Activated B cell treated with CpG ODN at 0.5 μM for 24 hours (primary cell): Measurements from ENCODE around the gene NBEAL1. TPM values are rescaled to one million over a fixed set of nuclear protein-coding genes. Genes with fewer than 3 reads are reported as not detected.
"Not testable (repeated sequence)": the region's sequence is repeated elsewhere in the genome, so short reads cannot be mapped to it uniquely, and the experiment has no call there.

Experiments used
- ATAC-seq: fragments of 200-7000 bp; cut with Tn5 transposase; one replicate; pipeline ENCODE4 v1.10.0; 2021; ENCODE audit warnings: low read depth, mild to moderate bottlenecking, moderate library complexity
- CTCF ChIA-PET: fragments of 350-600 bp; sonication (Branson Sonifier 250); formaldehyde crosslinking; loops from one replicate; lab custom pipeline; 2021; ENCODE audit warnings: antibody characterized with exemption; lab: Charles Lee
- POLR2A ChIA-PET: fragments of 350-600 bp; sonication (Branson Sonifier 250); formaldehyde crosslinking; loops from one replicate; lab custom pipeline; 2021; ENCODE audit warnings: antibody characterized with exemption; lab: Charles Lee
- DNase-seq: peaks from one replicate; pipeline ENCODE4 v3.0.0; 2022
- H3K27ac Mint-ChIP-seq: one replicate; pipeline ENCODE4 v1.8.0; 2020; ENCODE audit warnings: mixed read lengths
- H3K27me3 Mint-ChIP-seq: one replicate; pipeline ENCODE4 v1.8.0; 2021; ENCODE audit warnings: mixed read lengths
- H3K36me3 Mint-ChIP-seq: one replicate; pipeline ENCODE4 v1.8.0; 2021; ENCODE audit warnings: low read depth, mixed read lengths
- H3K4me1 Mint-ChIP-seq: one replicate; pipeline ENCODE4 v1.8.0; 2021; ENCODE audit warnings: mixed read lengths
- H3K4me3 Mint-ChIP-seq: one replicate; pipeline ENCODE4 v1.8.0; 2020; ENCODE audit warnings: mild to moderate bottlenecking, mixed read lengths
- H3K9me3 Mint-ChIP-seq: one replicate; pipeline ENCODE4 v1.8.0; 2020; ENCODE audit warnings: mixed read lengths
- CTCF ChIP-seq: fragments of 200-600 bp; IDR thresholded peaks from one replicate; pipeline ENCODE4 v1.8.0; 2022; ENCODE audit warnings: antibody characterized with exemption, mild to moderate bottlenecking
- intact Hi-C: fragments of 100-400 bp; cut with micrococcal nuclease; formaldehyde crosslinking; loops from one replicate; pipeline ENCODE4 v1.15.1; 2024
- total RNA-seq: library from RNA; stranded (reverse); gene quantifications from 2 replicates; pipeline ENCODE4 v1.2.3, GENCODE V29; 2022

The NBEAL1 gene
- total RNA-seq, 1 donor from 2014 or later = 8.9 TPM

DNA sequence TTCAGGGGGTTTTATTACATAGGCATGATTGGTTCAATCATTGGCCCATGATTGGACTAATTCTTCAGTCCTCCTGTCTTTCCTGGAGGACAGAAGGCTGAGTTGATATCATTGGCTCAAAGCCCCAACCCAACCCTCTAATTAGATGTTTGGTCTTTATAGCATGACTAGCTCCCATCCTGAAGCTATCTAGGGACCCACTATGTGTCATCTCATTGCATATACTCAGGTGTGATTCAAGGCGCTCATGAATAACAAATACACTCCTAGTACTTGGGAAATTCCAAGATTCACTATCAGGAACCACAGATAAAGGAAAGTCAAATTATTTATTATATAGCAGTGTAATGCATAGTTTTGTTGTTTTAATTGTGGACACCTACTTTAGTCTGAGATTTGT lies 24.9 kb upstream of the NBEAL1 start:
- TF ChIP-seq CTCF = no peak
- H3K27ac Mint-ChIP-seq = no peak overlapping the region
- intact Hi-C loops = no loop called here
- ChIA-PET CTCF (no interaction called here), POLR2A (no interaction called here)
- H3K9me3 Mint-ChIP-seq = no peaks in the 10 kb centered on the region
- H3K27me3 Mint-ChIP-seq = no peaks in the 10 kb centered on the region
- ATAC-seq (no peak), DNase-seq (no peak)
- H3K36me3 Mint-ChIP-seq = no peaks in the 10 kb centered on the region
- H3K4me3 Mint-ChIP-seq = no peak overlapping the region
- no peaks in the 10 kb centered on the region for H3K4me1 Mint-ChIP-seq

GRCh38 chr2:202990501-202990900 lies 24.2 kb upstream of the NBEAL1 start:
- no peak for TF ChIP-seq CTCF
- no peaks in the 10 kb centered on the region for H3K36me3 Mint-ChIP-seq
- no peaks in the 10 kb centered on the region for H3K27me3 Mint-ChIP-seq
- ChIA-PET POLR2A (no interaction called here), CTCF (no interaction called here)
- no peak overlapping the region for H3K27ac Mint-ChIP-seq
- ATAC-seq (no peak), DNase-seq (no peak)
- intact Hi-C loops = no loop called here
- H3K4me3 Mint-ChIP-seq = no peak overlapping the region
- H3K9me3 Mint-ChIP-seq = no peaks in the 10 kb centered on the region
- no peaks in the 10 kb centered on the region for H3K4me1 Mint-ChIP-seq

- H3K27me3 Mint-ChIP-seq, intact Hi-C loops, DNase-seq, H3K4me1 Mint-ChIP-seq, POLR2A ChIA-PET, H3K27ac Mint-ChIP-seq, H3K9me3 Mint-ChIP-seq, H3K36me3 Mint-ChIP-seq, CTCF ChIA-PET, H3K4me3 Mint-ChIP-seq, ATAC-seq: not testable (repeated sequence)
Observed at GRCh38 chr2:202997113-202997512, 17.6 kb upstream of the NBEAL1 start.

DNA sequence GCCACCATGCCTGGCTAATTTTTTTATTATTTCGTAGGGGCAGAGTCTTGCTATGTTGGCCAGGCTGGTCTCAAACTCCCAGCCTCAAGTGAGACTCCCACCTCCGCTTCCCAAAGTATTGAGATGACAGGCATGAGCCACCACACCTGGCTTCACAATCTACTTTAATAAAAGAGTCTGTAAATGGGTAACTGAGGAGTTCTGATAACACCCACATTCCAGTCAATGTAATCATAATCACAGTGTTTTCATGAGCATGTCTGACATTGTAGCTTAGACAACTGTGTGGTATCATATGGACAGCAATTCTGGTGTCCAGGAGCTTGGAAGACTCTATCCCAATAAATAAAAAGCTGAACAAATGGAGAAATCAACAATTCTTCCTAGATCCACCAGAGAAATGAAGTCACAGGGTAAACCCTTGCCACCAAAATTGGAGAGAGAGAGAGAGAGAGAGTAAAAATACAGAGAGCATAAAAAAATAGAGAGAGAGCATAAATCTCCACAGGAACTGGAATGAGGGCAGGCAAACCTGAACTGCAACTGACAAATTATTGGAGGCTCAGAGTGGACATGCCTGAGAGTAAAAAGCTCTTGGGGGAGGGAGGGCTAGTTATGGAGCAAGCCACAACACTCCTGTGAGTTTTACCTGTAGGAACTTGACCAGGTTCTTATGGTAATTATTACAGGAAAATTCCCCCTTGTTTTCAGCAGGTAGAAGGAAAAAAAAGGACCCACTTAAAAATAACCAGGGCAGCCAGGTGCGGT lies 12.4 kb upstream of the NBEAL1 start:
- ATAC-seq = no peak
- intact Hi-C loops = no loop called here
- CTCF ChIA-PET = no interaction called here

GRCh38 chr2:203003716-203004115 lies 11.0 kb upstream of the NBEAL1 start:
- ChIA-PET CTCF (no interaction called here), POLR2A (no interaction called here)
- intact Hi-C loops = no loop called here
- Mint-ChIP-seq H3K9me3 (peaks cover 4% of the 10 kb centered on the region), H3K4me3 (no peak overlapping the region), H3K27me3 (no peaks in the 10 kb centered on the region), H3K4me1 (no peaks in the 10 kb centered on the region), H3K27ac (no peak overlapping the region), H3K36me3 (no peaks in the 10 kb centered on the region)
- TF ChIP-seq CTCF = no peak
- DNase-seq (no peak), ATAC-seq (no peak)

More for the DNA sequence above, 12.4 kb upstream of the NBEAL1 start:
- Mint-ChIP-seq H3K4me3 (no peak overlapping the region), H3K36me3 (no peaks in the 10 kb centered on the region), H3K27me3 (no peaks in the 10 kb centered on the region), H3K9me3 (no peaks in the 10 kb centered on the region), H3K4me1 (no peaks in the 10 kb centered on the region), H3K27ac (no peak overlapping the region)
- no peak for DNase-seq
- no peak for TF ChIP-seq CTCF
- POLR2A ChIA-PET = no interaction called here
